Measurements from ENCODE around the gene UBE3D.
A peak's percentile ranks its signal among the peaks of the same experiment; 100 is the strongest.
"Not testable (repeated sequence)": the region's sequence is repeated elsewhere in the genome, so short reads cannot be mapped to it uniquely, and the experiment has no call there.

The UBE3D gene

DNA sequence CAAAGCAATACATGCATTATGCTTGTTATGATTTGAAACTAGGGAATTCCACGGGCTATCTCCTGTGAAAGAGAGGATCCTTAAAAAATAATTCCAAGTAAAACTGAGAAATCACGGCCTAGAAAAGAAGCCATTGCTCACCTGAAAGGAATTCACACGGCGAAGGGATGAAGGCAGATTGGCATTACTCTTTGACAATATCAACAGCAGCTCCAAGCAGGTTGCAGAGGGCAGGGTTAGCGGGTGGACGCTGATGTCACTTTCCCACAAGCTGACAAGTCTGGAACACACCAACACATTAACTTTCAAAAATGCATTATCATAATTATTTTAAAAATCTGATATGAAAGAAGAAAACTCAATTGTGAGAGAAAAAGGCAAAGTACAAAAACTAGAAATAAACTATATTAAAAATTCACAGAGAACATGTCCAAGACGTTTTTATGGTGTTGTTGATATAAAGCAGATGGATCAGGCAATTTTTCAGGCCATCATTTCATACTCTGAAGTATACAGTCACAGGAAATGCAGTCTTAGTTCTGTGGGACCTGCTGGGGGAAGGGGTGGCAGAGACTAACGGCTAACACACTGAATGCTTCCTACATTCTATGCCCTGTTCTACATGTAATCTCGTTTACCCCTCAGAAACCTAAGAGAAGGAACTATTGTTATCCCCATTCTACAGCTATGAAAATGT, 108.3 kb downstream of the UBE3D start:
- H2AFZ ChIP-seq (ENCODE audit: low read length, unreplicated experiment) = no peak overlapping the region
- H3K4me3 ChIP-seq (ENCODE audit: low read depth, low read length) = no peak overlapping the region
- no peaks in the 10 kb centered on the region for H3K27me3 ChIP-seq (ENCODE audit: insufficient read depth, low read length)
- peaks cover 27% of the 10 kb centered on the region for H3K4me1 ChIP-seq (ENCODE audit: control insufficient read depth, insufficient read depth, low read length, unreplicated experiment)
- no peaks in the 10 kb centered on the region for H3K36me3 ChIP-seq (ENCODE audit: insufficient read depth, low read length)
- no peak overlapping the region for H3K27ac ChIP-seq (ENCODE audit: low read depth, low read length)
- no peaks in the 10 kb centered on the region for H3K79me2 ChIP-seq (ENCODE audit: control insufficient read depth, insufficient read depth, low read length, unreplicated experiment)

GRCh38 chr6:82955841-82956240, 109.8 kb downstream of the UBE3D start:
- Histone ChIP-seq H3K79me2 (ENCODE audit: control insufficient read depth, insufficient read depth, low read length, unreplicated experiment) (no peaks in the 10 kb centered on the region), H3K4me1 (ENCODE audit: control insufficient read depth, insufficient read depth, low read length, unreplicated experiment) (peaks cover 27% of the 10 kb centered on the region), H3K27ac (ENCODE audit: low read depth, low read length) (peak overlapping the region; percentile 80), H3K27me3 (ENCODE audit: insufficient read depth, low read length) (no peaks in the 10 kb centered on the region), H3K36me3 (ENCODE audit: insufficient read depth, low read length) (no peaks in the 10 kb centered on the region), H2AFZ (ENCODE audit: low read length, unreplicated experiment) (peak overlapping the region; percentile 26), H3K4me3 (ENCODE audit: low read depth, low read length) (no peak overlapping the region; the same call in 1 of the 2 replicates)

DNA sequence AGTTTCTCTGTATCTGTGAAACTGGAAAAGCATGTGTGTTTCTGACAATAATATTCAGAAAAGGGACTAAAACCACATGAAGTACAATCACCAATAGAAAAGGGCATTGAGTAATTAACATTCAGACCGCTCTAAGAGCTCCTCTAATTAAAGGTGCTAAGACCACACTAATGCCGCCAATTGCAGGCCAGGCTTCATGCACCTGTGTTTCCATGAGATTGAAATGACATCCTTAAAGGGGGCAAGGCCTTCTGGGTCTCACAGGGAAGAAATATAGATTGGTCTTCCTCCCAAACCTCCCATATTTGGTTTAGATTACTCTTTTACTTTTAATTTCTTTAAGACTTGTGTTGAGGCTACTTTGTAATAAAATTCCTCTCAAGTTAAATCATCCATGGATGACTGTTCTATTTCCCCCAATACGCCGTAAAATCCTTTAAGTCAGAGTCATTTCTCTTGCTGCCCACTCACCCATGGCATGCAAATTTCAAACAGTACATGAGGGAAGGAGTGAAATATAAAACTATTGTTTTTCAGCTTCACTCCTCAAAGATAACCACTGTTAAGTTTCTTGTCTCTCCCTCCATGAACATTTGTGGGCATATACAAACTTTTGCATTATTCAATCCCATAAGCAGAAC, 110.6 kb downstream of the UBE3D start:
- Histone ChIP-seq H3K79me2 (ENCODE audit: control insufficient read depth, insufficient read depth, low read length, unreplicated experiment) (no peaks in the 10 kb centered on the region), H3K27me3 (ENCODE audit: insufficient read depth, low read length) (no peaks in the 10 kb centered on the region), H3K4me3 (ENCODE audit: low read depth, low read length) (peak overlapping the region; percentile 32; the same call in 1 of the 2 replicates), H3K27ac (ENCODE audit: low read depth, low read length) (peak overlapping the region; percentile 80), H3K36me3 (ENCODE audit: insufficient read depth, low read length) (no peaks in the 10 kb centered on the region), H2AFZ (ENCODE audit: low read length, unreplicated experiment) (peak overlapping the region; percentile 4), H3K4me1 (ENCODE audit: control insufficient read depth, insufficient read depth, low read length, unreplicated experiment) (peaks cover 27% of the 10 kb centered on the region)

- Histone ChIP-seq H3K36me3 (ENCODE audit: insufficient read depth, low read length) (no peaks in the 10 kb centered on the region), H3K4me1 (ENCODE audit: control insufficient read depth, insufficient read depth, low read length, unreplicated experiment) (peaks cover 27% of the 10 kb centered on the region), H3K4me3 (ENCODE audit: low read depth, low read length) (no peak overlapping the region; the same call in 1 of the 2 replicates), H2AFZ (ENCODE audit: low read length, unreplicated experiment) (no peak overlapping the region), H3K27me3 (ENCODE audit: insufficient read depth, low read length) (no peaks in the 10 kb centered on the region), H3K79me2 (ENCODE audit: control insufficient read depth, insufficient read depth, low read length, unreplicated experiment) (no peaks in the 10 kb centered on the region), H3K27ac (ENCODE audit: low read depth, low read length) (peak overlapping the region; percentile 80)
Observed at GRCh38 chr6:82954356-82954755, 111.3 kb downstream of the UBE3D start.

- H3K27me3 ChIP-seq (ENCODE audit: insufficient read depth, low read length) = no peaks in the 10 kb centered on the region
- no peaks in the 10 kb centered on the region for H3K36me3 ChIP-seq (ENCODE audit: insufficient read depth, low read length)
- no peaks in the 10 kb centered on the region for H3K79me2 ChIP-seq (ENCODE audit: control insufficient read depth, insufficient read depth, low read length, unreplicated experiment)
- H3K4me1 ChIP-seq (ENCODE audit: control insufficient read depth, insufficient read depth, low read length, unreplicated experiment) = peaks cover 27% of the 10 kb centered on the region
- H2AFZ ChIP-seq (ENCODE audit: low read length, unreplicated experiment) = no peak overlapping the region
- H3K4me3 ChIP-seq (ENCODE audit: low read depth, low read length) = no peak overlapping the region
- H3K27ac ChIP-seq (ENCODE audit: low read depth, low read length) = peak overlapping the region; percentile 80
Observed at GRCh38 chr6:82953871-82954270, 111.8 kb downstream of the UBE3D start.

DNA sequence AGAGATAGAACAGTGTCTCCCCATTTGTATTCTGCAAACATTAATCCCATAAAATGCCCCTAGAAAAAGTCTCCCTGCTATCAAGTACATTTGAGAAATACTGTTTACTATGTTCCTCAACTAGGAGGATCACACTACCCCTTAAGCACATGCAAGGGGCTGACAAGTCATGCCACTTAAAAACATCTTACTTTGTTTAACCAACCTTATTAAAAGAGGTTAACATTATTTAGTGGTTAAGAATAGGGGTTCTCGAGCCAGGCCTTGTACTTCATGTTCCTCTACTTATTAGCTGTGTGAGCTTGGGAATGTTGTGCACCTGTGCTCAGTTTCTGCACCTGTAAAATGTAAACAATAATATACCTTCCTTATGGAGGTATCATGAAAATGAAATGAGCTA, 113.7 kb downstream of the UBE3D start:
- Histone ChIP-seq H3K4me1 (ENCODE audit: control insufficient read depth, insufficient read depth, low read length, unreplicated experiment) (peaks cover 27% of the 10 kb centered on the region), H3K27ac (ENCODE audit: low read depth, low read length) (no peak overlapping the region), H3K4me3 (ENCODE audit: low read depth, low read length) (no peak overlapping the region), H3K79me2 (ENCODE audit: control insufficient read depth, insufficient read depth, low read length, unreplicated experiment) (no peaks in the 10 kb centered on the region), H3K36me3 (ENCODE audit: insufficient read depth, low read length) (no peaks in the 10 kb centered on the region), H2AFZ (ENCODE audit: low read length, unreplicated experiment) (no peak overlapping the region), H3K27me3 (ENCODE audit: insufficient read depth, low read length) (no peaks in the 10 kb centered on the region)

DNA sequence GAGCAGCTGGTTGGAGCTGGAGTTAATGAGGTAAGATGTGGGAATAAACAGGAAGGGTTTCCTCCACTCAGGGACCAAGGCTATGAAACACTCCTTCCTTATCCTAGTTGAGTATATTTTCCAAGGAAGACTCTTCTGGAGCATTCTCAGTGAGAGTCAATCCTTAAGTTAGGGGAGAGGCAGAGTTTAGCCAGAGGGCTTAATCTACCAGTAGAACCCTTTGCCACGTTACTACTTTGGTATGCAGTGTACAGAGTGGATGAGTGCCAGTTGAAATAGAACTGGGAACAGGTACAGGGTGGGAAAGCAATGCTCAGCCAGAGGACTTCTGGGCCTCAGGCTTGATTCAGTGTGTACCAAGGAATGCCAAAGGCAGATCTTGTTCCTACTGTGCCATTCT, 114.3 kb downstream of the UBE3D start:
- no peak overlapping the region for H2AFZ ChIP-seq (ENCODE audit: low read length, unreplicated experiment)
- peaks cover 26% of the 10 kb centered on the region for H3K4me1 ChIP-seq (ENCODE audit: control insufficient read depth, insufficient read depth, low read length, unreplicated experiment)
- H3K79me2 ChIP-seq (ENCODE audit: control insufficient read depth, insufficient read depth, low read length, unreplicated experiment) = no peaks in the 10 kb centered on the region
- no peaks in the 10 kb centered on the region for H3K27me3 ChIP-seq (ENCODE audit: insufficient read depth, low read length)
- H3K27ac ChIP-seq (ENCODE audit: low read depth, low read length) = no peak overlapping the region
- no peaks in the 10 kb centered on the region for H3K36me3 ChIP-seq (ENCODE audit: insufficient read depth, low read length)
- no peak overlapping the region for H3K4me3 ChIP-seq (ENCODE audit: low read depth, low read length)

GRCh38 chr6:82930915-82931314, 134.7 kb downstream of the UBE3D start:
- H3K36me3 ChIP-seq (ENCODE audit: insufficient read depth, low read length) = not testable (repeated sequence)

DNA sequence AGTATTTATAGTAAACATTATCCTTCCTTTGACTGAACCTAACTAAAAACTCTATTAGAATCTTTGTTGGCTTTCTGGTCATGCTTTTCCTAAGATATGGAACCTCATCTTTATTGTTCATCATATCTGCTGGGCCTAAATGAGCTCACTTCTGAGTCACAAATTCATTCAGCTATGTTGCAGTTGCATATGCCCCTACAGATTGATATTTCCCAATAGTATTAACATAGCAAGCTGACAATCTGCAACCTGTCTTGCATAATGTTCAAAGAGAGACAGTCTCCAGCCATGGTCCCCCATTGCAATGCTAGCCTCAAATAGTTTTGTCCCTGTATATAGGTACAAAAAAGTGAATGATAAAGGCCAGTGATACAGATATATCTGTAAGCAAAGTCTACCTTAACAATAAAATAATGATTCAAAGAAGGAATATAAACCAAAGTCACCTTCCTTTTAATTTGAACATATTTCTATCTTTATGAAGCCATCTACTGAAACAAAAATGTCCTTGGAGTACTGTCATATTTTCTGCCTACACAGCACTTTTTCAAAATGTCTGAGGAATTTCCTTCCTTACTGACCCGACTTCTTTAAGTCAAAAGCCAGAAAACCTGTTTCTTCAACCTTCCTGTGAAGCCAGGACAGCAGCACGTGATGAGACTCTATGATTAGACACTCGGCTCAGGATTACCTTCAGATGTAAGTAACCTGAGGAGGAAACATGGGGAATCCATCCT, 140.7 kb downstream of the UBE3D start:
- Histone ChIP-seq H3K27me3 (ENCODE audit: insufficient read depth, low read length) (no peaks in the 10 kb centered on the region), H3K4me3 (ENCODE audit: low read depth, low read length) (no peak overlapping the region), H3K27ac (ENCODE audit: low read depth, low read length) (no peak overlapping the region), H3K4me1 (ENCODE audit: control insufficient read depth, insufficient read depth, low read length, unreplicated experiment) (no peaks in the 10 kb centered on the region), H2AFZ (ENCODE audit: low read length, unreplicated experiment) (no peak overlapping the region), H3K36me3 (ENCODE audit: insufficient read depth, low read length) (no peaks in the 10 kb centered on the region), H3K79me2 (ENCODE audit: control insufficient read depth, insufficient read depth, low read length, unreplicated experiment) (no peaks in the 10 kb centered on the region)

More at GRCh38 chr6:82930915-82931314, 134.7 kb downstream of the UBE3D start:
- not testable (repeated sequence) for H2AFZ ChIP-seq (ENCODE audit: low read length, unreplicated experiment); H3K27me3 ChIP-seq (ENCODE audit: insufficient read depth, low read length); H3K4me3 ChIP-seq (ENCODE audit: low read depth, low read length); H3K27ac ChIP-seq (ENCODE audit: low read depth, low read length); H3K4me1 ChIP-seq (ENCODE audit: control insufficient read depth, insufficient read depth, low read length, unreplicated experiment); H3K79me2 ChIP-seq (ENCODE audit: control insufficient read depth, insufficient read depth, low read length, unreplicated experiment)

- no peaks in the 10 kb centered on the region for H3K79me2 ChIP-seq (ENCODE audit: control insufficient read depth, insufficient read depth, low read length, unreplicated experiment)
- H3K4me3 ChIP-seq (ENCODE audit: low read depth, low read length) = no peak overlapping the region
- no peaks in the 10 kb centered on the region for H3K27me3 ChIP-seq (ENCODE audit: insufficient read depth, low read length)
- H3K27ac ChIP-seq (ENCODE audit: low read depth, low read length) = no peak overlapping the region
- no peak overlapping the region for H2AFZ ChIP-seq (ENCODE audit: low read length, unreplicated experiment)
- H3K36me3 ChIP-seq (ENCODE audit: insufficient read depth, low read length) = peaks cover 3% of the 10 kb centered on the region; the same call in 1 of the 2 replicates
- no peaks in the 10 kb centered on the region for H3K4me1 ChIP-seq (ENCODE audit: control insufficient read depth, insufficient read depth, low read length, unreplicated experiment)
Observed at GRCh38 chr6:82921258-82921657, 144.4 kb downstream of the UBE3D start.
